Activated CD8-positive, alpha-beta memory T cell treated with anti-CD3 and anti-CD28 coated beads for 48 hours (primary cell): ENCODE measurements around the gene SCYGR8.

ENCODE experiments used
- DNase-seq, 3 experiments: peaks; one replicate each; pipeline ENCODE4 v3.0.0-alpha.2; 2020; ENCODE audit warnings: low read depth in 2 of 3, low spot score in 2 of 3

The SCYGR8 gene

DNA sequence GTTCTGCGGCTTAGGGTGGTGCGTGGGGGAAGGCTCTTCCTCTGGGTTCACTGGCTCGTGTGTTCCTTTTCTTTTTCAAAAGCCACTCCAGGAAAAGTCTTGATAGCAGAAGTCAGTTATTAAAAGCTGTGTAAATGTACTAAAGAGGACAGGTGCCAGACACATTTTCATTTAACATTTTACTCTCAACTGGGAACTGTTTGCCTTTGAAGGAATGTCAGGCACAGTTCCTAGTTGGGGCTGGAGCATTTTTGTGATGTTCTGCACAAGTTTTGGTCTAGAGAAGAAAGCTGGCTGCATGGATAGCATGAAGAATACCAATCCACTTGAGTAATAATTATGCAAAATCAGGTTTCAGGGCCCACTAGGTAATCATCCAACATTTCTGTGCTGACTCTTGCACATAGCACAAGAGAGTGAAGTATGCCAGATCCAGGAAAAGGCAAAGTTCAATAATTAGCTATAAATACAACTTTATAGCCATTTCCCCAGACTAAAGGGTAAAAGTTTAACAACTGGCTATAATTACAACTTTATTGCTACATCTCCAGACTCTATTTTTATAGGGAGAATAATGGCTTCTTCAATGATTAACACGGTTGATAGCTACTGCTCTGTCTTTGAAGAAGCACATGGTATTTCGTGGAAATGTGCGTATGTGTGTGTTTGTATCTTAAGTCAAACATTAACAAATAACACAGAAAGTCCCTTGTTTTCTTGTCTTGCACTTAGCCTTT lies 16.2 kb downstream of the SCYGR8 start:
- no peak for DNase-seq

DNA sequence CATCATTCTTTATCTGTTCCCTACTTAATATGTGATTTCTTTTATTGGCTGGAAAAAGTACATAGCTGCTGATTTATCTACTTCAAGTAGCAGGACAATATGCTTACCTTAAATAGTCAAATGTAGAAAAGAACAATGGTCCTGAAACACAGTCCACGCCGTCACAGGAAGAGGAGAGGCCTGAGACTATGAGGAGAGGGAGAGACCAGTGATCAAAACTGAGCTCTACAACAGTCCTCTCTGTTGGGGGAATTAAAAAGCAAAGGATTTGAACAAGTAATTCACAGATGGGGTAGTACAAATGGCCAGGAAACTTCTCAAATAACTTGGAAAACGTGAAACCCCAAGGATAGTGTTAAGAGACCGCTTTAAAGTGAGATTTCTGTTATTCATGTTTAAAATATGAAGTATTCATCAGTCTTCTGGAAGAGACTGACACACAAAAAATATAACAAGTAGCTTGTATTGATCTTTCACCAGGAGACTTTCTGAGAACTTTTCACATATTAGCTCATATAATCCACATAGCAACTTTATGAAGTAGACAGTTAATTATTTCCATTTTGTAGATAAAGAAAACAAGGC lies 20.2 kb downstream of the SCYGR8 start:
- no peak for DNase-seq

DNA sequence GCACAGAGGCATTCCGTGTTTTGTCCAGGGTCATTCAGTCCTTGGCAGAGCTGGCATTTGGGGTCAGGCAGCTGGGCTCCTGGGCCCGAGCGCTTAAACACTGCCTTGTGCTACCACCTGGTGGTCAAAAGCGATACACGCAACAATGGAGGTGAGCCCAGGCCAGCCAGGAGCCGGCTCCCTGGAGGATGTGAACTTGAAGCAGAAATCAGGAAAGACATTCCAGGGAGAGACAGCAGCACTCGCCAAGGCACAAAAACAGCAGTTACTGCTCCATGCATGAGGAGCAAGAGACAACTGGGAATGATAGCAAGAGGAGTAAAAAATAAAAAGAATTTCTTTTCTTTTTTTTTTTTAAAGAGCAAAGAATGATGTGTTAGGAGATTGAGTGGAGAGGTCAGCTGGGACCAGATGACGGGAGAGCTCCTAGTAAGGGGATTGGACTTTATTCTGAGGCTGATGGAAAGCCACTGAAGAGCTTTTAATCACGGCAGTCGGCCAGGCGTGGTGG lies 20.7 kb downstream of the SCYGR8 start:
- peak; percentile 19 to 27 (median 22) for DNase-seq

DNA sequence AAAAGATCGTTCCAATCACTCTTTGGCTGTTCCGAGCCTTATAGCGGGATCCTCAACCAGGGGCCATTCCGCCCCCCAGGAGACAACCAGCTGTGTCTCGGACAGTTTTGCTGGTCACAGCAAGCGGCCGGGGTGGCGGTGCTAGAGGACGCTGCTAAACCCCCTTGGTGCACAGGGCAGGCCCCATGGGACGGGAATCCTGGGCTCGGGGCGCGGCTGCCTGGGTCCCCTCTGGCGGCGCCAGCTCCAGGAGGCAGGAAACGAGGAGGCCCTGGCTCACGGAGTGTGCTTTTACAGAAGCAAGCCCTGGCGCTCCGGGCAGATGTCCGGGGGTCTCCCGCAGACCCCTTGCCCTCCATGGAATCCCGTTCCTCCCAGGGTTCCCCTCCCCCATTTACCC lies 22.1 kb downstream of the SCYGR8 start:
- DNase-seq, result no peak

DNA sequence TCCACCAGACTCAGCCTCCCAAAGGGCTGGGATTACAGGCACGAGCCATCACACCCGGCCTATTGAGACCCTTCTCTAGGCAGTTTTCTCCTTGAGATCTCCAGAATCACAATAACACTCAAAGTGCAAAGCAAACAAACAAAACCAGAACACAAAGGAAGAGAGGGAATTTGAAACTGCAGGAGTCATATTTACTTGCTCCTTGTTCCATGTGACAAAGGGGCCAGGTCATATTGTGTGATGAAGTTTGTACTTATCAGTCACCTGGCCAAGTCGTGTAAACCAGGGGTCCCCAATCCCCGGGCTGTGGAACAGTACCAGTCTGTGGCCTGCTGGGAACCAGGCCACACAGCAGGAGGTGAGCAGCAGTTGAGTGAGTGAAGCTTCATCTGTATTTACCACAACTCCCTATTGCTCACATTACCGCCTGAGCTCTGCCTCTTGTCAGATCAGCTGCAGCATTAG lies 26.5 kb downstream of the SCYGR8 start:
- DNase-seq, result no peak

DNA sequence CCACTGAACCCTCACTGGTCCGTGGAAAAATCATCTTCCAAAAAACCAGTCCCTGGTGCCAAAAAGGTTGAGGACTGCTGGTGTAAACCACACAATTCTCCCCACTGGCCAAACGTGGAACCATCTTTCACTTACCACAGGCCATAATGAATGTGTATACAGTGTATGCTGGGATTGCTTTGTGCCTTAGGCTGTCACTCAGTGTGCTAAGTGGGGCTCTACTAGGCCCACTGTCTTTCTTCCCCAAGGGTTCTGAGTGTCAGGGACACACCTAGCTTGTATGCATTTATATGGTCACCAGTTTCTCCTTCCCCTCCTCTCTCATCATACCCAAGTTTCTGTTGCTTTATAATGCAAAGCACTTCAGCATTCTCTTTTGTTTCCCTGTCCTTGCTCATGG lies 27.2 kb downstream of the SCYGR8 start:
- DNase-seq, result no peak

DNA sequence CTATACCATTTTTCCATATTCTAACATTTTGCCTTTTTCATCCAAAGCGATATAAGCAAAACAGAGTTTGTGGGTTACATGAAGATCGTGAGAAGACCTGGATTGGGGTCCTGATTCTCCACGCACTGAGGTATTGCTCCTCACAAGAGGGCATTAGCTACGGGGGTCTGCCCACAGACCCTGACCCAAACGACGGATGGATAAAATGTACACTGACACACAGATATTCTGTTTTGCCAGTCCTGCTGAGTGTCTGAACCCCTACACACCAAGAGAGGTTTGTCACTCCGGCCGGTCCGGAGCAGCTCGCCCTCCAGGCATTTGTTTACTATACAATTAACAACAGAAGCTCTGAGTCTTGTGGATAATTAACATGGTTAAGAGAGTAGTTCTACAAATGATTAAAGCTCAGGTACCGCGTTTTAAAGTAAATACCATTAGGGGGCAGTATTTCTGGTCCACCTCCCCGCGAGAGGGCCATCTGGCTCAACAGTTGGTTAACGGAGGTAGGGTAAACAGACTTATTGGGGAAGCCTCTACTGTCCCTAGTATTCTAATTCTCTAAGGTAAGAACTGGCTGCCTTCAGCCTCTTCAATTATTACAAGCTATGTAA lies 28.4 kb downstream of the SCYGR8 start:
- no peak for DNase-seq

DNA sequence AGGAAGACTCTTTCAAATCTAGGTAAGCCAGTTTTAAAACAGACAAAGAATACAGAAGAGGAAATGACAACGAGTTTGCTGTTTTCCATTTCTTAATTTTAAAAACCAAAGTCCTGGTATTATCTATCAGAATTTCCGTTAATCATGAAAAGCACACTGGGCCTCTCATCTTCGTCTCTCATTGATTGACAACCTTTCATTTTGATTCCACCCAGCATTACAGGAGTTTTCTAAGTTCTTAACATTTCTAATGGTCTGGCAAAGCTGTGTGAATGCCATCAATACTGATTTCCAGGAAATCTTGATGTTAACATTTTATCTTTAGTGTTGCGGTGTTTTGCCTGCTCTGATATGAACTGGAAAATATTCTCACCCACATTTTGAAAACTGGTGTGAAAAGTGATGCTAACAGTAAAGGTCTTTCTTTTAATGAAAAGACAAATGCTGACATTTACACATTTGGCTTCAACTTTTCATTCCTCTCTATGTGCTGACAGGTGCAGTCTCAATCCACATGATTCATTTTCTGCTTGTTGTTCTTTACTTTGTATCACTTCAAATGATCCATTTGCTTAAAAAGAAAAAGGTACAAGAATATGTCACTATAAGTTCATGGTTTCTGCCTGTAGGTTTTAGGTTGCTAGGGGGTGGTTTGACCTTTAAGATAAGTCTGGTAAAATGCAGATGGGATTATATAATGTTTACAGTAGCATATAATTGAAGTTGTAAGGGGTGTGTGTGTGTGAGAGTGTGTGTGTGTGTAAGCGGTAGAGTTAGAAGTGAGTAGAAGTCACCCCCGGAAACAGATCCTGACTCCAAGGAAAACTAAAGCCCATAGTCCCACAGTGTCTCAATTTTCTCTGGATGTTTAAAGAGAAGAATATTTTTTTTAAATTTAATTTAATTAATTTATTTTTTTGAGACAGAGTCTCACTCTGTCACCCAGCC lies 29.5 kb downstream of the SCYGR8 start:
- DNase-seq, result no peak

DNA sequence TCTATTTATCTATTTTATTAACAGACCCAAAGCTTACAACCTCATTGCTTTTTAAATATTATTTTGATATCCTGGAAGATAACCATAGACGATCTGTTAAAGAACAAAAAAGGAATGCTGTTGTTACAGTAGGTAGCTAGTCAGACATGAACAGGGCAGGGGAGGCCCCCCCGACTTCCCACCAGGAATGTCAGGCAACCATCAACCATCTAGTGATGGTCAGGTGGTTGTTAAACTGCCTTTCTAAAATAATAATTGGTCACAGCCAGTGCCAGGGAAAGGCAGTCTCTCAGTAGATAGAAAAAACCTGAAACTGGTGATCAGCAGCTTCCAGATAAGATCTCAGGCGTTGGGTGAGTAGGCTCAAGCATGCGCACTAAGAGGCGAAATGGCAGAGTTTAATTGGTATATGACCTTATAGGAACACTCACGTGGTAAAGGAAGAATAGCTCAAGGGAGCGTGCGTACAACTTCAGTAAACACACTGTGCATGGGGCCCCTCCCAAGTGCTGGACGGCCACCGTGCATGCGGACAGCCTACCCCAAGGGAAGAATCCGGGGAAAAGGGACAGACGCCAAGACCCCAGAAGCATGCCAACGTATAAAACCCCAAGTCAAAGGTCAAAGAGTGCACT lies 35.4 kb downstream of the SCYGR8 start:
- DNase-seq, result no peak

DNA sequence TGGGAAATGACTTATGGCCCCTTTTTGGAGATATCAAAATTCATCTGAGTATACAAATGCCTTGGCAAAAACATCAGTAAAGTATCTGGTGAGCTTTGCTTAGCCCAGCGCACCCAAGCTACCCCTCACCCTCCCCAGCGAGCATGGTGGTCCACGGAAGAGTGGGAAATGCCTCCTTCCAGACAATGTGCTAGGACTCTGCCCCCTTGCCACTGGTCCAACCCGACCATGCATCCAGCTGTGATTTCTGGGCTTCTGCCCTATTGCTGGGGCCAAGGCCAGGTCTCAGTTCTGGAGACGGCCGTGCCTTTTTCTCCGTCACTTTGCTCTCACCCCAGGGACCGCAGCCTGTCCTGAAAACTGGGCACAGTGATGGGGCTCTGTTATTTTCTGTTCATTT lies 36.1 kb downstream of the SCYGR8 start:
- DNase-seq, result no peak

DNA sequence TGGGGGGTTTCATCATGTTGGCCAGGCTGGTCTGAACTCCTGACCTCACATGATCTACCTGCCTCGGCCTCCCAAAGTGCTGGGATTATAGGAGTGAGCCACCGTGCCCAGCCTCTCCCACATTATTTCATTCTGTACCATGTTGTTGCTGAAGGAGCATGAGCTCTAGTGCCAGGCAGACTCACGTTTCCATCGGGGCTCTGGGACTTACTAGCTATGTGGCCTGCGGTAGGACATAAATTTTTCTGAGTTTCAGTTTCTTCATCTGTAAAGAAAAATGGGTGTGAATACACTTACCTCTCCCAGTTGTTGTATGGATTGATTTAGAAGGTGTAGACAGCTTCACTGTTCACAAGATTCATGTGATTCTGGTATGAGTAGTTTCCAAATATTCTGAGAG lies 37.1 kb downstream of the SCYGR8 start:
- no peak for DNase-seq

DNA sequence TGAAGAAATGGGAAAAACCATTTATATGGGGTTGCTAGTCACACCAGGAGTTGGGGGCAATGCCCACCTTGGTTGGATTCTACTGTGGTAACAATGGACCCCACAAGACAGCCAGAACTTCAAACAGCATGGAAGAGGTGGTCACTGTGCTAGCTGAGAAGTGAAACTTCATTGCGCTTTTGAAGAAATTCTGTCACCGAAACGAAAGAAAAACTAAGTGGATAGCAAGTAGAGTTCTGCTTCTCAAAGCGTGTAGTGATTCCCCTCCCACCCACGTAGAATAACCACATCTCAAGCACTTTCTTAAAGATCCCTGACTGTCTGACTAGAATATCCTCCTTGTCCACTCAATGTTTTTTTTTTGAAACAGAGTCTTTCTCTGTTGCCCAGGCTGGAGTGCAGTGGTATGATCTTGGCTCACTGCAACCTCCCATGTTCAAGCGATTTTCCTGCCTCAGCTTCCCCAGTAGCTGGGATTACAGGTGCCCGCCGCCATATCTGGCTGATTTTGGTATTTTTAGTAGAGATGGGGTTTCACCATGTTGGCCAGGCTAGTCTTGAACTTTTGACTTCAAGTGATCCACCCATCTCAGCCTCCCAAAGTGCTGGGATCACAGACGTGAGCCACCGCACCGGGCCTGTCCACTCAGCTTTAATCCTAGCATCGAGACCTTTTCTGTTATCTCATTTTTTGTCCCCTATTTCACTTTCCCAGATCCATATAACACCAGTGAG lies 37.9 kb downstream of the SCYGR8 start:
- no peak for DNase-seq

DNA sequence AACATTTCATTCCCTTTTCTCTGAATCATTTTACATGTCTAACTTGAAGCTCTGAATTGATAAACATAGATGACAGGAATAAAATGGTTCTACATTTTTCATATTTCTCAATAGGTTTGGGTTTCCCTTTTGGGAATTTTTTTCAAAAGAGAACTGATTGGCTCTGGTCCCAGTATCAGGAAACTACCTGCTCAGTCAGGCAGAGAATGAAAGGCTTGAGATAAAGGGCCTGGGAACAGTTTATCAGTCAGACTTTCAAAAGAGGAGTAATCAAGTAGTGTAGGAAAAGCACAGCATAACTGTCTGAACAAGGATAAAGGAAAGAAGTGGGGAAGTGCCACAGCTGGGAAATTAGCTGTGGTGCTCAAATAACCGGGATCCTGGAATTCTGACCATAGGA lies 39.6 kb downstream of the SCYGR8 start:
- DNase-seq, result no peak

DNA sequence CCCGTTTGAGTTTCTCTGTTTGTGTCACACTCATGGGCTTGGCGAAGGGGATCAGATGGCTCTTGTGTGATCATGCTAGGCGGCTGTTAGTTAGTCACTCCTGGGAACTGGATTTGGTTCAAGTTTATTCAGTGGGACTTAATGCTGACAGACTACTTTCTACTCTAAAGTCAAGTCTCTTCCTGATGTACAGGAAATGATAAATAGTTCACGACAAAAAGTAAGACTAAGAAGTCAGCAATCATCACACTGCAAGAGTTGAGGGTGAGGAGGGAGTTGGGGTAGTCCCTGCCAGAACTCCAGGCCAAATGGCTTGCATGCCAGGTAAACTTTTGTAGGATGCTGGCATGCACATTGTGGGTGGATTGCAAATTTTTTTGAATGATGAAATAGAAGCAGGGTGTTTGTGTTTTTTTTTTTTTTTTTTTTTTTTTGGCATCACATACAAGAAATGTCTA lies 42.9 kb downstream of the SCYGR8 start:
- DNase-seq, result no peak

DNA sequence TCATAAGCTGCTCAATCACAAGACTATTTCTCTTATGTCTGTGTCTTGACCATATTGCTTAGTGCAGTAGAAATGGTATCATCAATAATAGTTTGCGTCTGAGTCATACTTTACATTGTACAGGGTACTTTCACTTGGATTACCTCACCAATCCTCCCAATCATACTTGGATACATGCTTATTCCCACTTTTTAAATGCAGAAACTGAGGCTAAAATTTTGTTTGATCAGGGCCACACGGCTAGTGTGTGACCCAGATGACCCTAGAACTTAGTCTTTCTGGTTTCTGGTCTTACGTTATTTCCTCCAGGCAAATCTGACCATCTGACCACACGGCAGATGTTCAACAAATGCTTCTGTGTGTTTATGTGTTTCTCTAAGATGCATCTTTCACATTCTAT lies 44.1 kb downstream of the SCYGR8 start:
- no peak for DNase-seq

DNA sequence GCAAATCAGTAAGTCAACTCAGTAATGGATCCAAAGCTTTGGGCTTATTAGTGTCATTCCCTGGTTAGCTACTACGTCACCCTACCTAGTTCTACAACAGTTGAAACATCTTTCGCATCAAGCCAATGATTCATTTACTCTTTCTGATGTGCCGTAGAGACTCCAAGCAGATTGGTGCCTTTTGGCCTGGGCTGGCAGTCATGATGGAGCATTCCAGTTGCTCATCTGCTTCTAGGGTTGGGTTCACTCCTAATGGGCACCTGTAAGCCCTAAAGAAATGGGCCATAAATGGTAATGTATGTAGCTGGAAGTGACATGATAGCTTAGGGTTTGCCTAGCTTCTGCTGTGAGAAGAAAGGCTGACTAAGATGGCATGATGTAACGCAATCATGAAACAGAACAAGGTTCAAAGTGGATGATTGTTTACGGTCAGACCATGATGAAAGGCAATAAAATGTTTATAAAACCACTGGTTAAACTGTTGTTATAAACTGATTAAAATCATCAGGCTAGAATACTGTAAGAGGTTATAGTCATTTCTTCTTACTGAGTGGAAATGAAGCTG lies 47.5 kb downstream of the SCYGR8 start:
- no peak for DNase-seq
